Fibroblast of lung (primary cell): Measurements from ENCODE around the gene CLEC18B.

Source experiments
- EZH2 ChIP-seq: IDR thresholded peaks from 2 replicates; pipeline ENCODE4 v1.5.1; 2012; ENCODE audit warnings: low read length, control low read depth, mild to moderate bottlenecking; ENCODE audit errors: missing control alignments
- TF ChIP-seq, protein P1 (sequence below), 2 donors: IDR thresholded peaks in 1 of 2; conservative IDR thresholded peaks in 1 of 2; 1 replicate in 1 of 2; 2 replicates in 1 of 2; pipeline ENCODE4 v1.5.1; 2011 to 2012; ENCODE audit warnings: low read length in 2 of 2, control low read depth in 1 of 2, inconsistent platforms in 1 of 2, low read depth in 1 of 2, mild to moderate bottlenecking in 1 of 2

DNA sequence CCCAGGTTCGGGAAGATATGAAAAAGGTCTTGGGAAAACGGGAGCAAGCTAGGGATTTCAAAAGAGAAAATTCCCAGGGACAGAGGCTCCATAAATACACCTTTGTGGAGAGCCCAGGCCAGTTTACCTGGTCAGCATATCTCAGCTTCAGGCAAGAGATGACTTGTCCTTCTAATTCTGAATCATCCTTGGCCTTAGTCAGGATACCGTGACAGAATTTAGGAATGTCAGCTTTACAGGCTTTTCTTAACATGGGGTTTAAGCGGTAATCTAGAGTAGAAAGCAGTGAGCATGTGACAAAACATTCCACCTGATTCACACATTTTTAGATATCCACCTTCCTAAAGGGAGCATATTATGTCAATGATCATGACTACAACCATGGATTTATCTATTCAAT, 41.1 kb upstream of the CLEC18B start:
- TF ChIP-seq, protein P1, sequence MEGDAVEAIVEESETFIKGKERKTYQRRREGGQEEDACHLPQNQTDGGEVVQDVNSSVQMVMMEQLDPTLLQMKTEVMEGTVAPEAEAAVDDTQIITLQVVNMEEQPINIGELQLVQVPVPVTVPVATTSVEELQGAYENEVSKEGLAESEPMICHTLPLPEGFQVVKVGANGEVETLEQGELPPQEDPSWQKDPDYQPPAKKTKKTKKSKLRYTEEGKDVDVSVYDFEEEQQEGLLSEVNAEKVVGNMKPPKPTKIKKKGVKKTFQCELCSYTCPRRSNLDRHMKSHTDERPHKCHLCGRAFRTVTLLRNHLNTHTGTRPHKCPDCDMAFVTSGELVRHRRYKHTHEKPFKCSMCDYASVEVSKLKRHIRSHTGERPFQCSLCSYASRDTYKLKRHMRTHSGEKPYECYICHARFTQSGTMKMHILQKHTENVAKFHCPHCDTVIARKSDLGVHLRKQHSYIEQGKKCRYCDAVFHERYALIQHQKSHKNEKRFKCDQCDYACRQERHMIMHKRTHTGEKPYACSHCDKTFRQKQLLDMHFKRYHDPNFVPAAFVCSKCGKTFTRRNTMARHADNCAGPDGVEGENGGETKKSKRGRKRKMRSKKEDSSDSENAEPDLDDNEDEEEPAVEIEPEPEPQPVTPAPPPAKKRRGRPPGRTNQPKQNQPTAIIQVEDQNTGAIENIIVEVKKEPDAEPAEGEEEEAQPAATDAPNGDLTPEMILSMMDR (conservative IDR thresholded peaks at IDR 0.05 in 1 of 2, IDR thresholded peaks at IDR 0.05 in 1 of 2; ENCODE audit: low read depth in 1 of 2, low read length in 2 of 2): no peak
- TF ChIP-seq EZH2: no peak
